HG03066 (cell line): ENCODE measurements around the gene C6orf136.
"Not testable (repeated sequence)": the region's sequence is repeated elsewhere in the genome, so short reads cannot be mapped to it uniquely, and the experiment has no call there.

Experiments used
- ATAC-seq: cut with Tn5 transposase; IDR thresholded peaks from one replicate; pipeline ENCODE4 v1.9.1; 2021; ENCODE audit warnings: low read depth; ENCODE audit not compliant: unreplicated experiment

C6orf136 gene

DNA sequence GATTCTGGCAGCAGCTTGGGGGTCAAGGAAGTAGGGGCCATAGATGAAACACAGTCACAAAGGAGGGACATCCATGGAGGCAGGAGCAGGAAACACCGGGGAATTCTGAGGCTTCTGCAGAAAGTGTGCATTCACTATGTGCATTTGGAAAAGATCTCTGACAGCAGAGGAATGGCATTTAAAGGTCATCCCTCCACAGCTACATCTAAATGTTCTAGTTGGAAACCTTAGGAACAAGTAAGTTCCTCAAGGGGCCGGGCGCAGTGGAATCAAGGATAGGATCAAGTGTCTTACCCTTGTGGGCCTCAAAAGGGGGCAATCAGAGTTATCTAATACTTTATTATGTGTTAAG is 8.8 kb downstream of the C6orf136 start:
- ATAC-seq: no peak

DNA sequence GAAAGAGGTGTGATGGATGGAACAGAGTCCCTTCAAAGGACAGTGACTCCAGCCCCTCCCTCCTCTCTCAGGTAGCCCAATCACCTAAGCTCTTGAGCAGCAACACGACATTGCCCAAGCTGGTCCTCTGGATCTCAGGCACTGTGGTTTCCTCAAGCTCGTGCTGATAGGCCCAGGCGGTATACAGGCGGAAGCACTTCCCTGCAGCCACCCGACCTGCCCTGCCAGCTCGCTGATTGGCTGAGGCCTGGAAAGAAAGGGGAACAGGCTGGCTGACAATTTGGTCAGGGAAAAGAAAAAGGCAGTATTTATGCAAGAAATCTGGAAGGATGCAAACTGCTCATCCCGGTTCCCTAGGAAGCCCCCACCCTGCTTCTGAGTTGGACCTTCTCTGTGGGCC is 9.6 kb downstream of the C6orf136 start:
- ATAC-seq: no peak

DNA sequence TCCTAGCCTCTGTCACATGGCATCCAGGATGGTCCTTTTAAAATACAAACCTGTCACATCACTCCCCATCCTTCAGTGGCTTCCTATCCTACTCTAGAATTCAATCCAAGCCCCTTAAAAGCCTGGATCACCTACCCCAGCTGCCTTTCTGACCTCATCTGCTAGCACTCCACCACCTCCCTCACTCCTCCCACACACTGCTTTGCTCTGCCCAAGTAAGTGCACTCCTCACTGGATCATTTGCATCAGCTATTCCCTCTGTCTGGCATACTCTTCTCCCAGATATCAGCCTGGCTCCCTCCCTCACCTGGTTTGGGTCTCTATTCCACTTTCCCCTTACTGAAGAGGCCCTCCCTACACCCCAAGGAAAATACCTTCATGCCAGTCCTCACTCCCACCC is 10.5 kb downstream of the C6orf136 start:
- ATAC-seq: no peak

DNA sequence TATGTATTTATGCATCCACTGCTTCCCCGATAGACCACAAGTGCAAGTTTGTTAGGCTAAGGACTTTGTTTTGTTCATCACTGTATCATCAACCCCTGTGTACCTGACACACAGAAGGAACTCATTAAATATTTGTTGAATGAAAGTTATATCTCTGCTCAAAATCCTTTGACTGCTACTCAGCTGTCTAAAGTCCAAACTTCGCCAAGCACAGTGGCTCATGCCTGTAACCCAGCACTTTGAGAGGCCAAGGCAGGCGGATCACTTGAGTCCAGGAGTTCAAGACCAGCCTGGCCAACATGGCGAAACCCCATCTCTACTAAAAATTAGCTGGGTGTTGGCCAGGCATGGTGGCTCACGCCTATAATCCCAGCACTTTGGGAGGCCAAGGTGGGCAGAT is 11.0 kb downstream of the C6orf136 start:
- not testable (repeated sequence) for ATAC-seq

DNA sequence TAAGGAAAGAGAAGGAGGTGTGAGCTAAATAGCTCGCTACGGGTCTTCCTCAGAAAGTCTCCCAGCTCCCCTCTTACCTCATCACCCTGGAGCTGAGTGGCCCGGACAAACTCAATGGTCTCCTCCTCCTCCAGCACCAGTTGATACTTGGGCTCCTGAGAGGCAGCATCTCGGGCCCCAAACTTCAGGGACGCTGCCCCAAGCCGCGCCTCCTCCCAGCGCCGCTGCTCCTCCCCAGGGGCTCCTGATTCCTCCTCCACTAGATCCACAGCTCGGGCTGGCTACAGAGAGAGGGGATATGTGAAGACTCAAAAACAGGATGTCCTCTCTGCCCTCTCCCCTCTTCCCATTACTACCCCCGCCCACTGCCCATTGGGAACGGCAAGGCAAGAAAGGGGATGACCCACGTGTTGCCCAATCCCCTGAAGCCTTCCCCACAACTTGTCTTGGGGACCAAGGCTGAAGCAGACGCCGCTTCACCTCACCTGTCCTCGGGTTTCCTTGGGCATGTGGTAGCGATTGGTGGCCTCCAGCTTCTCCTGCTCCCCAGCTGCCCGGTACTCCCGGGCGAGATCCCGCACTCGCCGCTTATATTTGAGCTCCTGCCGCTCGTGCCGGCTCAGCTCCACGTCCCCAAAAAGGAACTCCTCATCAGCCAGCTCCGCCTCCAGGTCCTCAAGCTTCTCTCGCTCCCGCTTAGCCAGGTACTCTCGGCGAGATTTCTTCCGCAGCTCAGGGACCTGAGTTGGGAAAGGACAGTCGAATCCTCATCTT is 18.2 kb downstream of the C6orf136 start:
- ATAC-seq: no peak

DNA sequence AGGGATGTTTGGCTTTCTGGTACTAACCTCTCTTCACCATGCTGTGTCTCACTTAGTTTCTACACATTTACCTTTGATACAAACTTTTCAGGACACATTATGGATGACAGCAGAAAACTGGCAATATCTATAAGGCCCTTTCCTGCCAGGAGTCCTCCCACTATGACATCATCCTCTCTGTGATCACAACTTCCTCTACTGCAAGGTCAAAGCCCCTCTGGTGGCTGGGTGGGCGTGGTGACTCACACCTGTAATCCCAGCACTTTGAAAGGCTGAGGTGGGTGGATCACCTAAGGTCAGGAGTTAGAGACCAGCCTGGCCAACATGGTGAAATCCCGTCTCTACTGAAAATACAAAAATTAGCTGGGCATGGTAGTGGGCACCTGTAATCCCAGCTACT is 19.4 kb downstream of the C6orf136 start:
- not testable (repeated sequence) for ATAC-seq

DNA sequence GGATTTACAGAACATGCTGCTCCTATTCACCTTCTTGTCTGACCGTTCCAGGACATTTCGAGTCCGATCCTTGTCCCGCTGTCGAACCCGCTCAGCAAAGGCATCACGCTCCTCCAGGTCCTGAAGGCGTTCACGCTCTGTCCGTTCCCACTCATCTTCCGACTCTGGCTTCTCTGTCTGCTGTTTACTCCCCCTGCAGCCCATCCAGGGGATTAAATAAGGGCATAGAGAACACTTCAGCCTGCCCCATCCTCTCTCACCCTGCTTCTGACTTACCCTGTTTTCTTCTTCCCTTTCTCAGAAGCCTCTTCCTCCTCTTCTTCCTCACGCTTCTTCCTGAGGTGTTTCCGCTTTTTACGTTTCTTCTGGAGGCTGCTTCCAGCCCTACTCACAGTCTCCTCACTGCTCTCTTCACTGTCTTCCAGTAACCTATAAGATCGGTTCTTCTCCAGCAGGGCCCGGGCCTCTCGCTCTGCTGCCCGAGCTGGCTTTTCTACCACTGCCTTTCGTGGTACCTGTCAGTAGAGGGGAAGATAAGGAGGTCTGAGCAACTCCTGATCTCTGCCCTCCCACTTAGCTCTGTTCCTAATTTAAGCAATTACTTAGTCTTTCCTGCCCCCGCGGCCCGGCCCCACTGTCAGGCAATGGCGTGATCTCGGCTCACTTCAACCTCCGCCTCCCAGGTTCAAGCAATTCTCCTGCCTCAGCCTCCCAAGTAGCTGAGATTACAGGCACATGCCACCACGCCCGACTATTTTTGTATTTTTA is 24.0 kb downstream of the C6orf136 start:
- no peak for ATAC-seq

DNA sequence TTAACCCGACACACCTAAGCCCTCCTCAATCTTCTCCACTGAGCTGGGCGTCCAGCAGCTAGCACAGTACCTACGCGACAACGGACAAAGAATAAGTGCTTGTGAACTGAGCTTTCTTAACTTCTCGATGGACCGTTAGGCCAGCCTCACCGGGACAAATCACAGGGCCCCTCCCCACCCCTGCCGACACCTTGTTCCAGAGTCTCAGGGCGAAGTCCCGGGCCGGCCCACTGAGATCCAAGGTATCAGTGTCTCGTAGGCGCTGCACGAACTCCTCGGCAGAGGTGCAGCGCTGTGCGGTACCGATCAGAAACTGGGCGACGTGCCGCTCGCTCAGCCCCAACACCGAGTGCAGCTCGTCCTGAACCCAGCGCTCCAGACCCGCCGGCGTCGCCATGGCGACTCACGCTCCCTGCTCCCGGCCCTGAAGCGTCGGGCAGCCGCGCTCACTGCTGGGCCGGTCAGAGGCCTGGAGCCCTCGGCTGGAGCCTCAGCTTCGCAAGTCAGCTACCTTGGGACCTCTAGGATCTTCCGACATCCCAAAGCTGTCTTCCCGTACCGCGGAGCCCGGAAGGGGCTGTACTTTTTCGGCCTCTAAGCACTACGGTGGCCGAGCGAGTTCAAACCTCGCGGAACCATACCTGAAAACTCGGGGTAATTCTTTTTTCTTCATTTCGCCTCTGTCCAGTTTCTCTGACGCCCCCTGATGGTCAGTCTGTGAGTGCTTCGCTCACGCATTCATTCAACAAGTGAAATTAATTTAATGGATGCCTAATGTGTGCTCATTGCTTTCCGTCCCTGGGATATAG is 25.7 kb downstream of the C6orf136 start, which contains the start of gene DHX16:
Gene DHX16 (minus strand): TSS at position 562 of the 809 bp plus-strand sequence. CDS start 165 bp downstream, at position 397.
- ATAC-seq: peak; percentile 78

DNA sequence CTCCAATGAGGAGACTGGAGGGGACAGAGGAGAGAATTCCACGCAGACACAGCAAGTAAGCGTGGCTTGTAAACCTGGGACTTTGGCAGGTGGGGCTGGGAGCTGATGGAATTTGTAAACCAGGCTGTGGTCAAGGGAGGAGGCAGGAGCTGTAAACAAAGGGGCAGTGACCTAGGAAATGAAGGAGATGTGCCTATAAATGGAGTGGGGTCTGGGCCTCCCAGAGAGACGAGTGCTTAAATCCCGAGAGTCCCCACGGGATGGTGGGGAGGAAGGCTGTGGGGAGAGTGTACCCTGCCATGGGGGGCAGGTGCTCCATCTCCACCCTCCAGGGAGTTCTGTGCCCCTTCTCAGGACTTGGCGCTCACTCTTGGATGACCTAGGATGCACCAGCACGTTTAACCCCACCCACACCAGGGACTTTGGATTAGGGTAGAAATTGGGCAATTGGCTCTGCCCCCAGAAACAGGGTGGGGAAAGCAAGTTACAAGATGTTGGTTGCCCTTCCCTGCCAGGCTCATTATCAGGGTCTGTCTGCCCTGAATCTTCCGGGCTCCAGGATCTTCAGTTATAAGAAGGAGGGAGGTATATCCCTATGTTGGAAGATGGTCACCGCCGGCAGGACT is 29.8 kb downstream of the C6orf136 start:
- ATAC-seq: no peak

DNA sequence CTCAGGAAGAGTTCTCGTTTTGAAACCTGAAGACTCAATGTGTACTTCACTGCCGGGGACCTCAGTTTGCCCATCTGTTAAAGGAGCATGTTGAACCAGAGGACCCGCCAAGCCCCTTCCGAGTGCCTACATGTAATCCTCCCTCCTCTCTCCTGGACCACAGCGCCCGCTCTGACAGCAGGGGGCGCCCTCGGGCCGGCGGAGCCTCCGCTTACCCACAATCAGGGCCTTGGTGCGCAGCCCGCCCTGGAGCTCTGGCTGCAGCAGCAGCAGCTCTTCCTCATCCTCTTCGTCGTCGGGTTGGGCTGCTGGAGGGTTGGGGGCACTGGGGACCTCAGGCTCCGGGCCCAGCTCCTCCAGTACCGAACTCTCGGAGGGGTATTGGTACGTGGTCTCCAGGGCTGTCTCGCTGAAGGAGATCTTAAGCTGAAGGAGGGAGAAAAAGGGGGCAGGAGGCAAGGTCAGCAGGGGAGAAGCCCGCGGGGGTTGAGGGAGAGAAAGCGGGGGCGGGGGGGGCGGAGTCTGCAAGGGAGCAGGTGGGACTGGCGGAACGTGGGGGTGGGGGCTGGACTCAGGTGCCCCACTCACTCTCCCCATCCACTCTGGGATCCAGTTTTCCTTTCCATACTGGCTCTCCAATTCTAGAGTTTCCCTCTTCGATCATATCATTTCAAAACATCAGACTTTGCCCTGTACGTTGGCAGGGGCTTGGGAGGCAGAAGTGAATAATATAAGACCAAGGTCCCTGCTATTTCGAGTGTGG is 32.2 kb downstream of the C6orf136 start:
- no peak for ATAC-seq

DNA sequence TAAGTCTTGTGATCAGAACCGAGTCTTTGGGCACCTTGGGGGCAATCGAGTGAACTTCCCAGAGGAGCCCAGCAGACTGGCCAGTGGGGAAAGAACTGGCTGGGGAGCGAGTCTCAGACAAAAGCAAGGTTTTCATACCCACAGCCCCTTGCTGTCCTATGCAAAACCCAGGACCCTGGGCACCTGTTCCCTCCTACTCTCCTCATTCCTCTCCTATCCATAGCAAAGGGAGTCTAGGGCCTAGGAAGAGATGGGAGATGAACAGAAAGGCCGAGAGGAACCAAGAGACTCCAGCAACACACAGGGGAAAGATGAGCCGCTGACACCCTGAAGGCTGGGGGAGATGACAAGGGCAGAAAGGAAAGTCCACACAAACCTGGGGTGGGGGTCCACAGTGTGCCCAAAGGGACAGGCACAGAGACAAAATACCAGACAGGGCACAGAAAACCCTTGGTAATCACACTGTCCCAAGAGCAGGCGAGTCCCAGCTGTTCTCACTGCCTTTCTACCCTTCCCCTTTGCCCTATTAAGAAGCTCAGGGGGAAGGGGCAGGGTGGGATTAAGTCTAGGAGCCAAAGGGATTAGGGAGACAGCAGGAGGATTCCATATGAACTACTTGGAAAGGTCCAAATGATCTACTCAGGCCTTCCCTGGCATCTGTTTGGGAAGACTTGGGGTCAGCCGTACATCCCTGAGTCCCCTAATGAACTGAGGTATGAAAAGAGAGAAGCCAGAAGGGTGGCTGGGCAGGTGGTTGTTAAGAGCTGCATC is 33.0 kb downstream of the C6orf136 start:
- ATAC-seq: no peak

DNA sequence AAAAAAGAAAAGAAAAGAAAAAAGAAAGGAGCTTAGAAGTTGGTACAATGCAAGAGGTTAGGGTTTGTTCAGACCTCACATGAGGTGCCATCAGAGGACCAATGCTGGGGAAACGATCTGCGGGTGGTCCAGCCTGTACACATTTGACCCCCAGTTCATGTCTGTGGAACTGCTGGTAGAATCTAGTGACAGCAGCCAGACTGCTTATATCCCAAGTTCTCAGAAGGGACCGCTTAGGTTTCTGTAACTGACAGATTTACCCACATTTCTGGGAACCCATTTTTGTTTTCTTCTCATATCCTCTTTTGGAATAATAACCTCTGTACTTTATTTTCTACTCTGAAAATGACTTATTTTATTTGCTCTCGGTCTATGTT is 34.8 kb downstream of the C6orf136 start:
- ATAC-seq: no peak

DNA sequence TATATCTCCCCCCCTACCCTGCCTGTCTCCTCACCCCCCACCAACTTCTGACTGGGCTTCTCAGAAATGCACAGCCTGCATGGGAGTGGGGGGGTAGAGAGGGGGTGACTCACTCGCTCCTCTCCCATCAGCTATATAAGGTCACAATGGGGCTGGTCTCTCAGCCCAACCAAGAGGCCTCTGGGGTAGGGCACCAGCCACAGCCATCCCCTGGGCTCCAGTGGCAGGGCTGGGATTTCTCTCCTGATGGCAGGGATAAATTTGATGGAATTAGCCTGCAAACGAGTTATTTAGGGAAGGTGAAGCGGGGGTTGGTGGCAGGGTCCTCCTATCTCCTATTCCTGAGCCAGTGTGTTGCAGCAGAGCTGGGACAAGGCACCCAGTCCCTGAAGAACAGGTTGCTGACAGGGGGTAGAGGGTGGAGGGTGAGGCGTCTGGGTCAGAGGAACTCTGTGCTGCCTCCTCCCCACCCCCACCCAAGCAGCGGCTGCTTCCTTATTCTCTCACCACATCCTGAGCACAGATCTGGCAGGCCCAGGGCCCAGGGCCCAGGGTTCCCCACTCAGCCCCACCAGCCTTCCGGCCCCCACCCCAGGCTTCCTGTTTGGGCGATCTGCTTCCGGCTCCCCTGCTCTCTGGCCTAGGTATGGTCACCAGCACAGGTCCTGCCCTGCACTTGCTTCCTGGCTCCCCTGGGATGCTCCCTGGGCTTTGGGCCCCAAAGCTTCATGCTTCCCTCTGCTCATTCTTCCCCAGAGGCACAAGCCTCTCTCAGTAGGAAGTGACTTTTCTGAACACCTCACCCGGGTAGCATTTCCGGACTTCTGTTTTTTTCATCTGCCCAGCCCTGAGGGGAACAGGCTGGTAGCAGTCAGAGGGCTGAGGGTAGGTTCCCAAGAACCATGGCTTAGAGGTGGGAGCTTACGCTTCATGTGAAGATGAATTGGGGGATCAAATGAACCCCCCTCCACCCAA is 35.5 kb downstream of the C6orf136 start:
- ATAC-seq: peak; percentile 39

DNA sequence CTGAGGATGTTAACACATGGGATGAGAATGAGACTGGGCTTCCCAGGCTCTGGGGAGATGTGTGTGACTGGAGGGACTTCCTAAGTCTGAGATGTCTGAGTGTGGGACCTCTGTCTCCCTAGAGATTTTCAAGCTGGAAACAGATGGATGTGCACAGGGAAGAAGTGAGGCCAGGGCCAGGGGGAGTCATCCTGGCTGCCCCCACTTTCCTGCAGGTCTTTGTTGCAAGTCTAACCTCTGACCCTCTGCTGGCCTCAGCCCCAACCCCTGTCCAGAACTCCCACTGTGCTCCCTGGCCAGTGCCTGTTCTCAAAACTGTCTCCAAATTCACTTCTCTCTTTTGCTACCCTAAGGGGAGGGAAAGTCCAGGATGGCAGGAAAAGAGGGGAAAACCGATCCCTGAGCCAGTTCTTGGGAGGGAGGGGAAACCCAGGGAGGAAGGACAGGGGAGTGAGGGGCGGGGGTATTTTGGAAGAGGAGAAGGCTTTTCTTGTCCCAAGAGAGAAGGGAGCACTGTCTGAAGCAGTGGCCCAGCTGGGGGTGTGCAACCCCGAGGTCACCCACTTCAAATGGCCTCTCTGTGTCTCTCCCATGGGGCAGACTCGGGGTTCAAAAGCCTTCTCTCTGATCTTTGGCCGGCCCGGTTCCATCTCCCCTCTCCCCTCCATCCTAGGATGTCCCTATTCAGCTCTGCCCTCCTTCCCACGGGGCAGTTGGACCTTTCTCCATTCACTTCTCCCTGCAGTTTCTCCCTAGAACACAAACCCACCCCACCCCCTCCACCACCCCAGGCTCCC is 36.4 kb downstream of the C6orf136 start:
- no peak for ATAC-seq

DNA sequence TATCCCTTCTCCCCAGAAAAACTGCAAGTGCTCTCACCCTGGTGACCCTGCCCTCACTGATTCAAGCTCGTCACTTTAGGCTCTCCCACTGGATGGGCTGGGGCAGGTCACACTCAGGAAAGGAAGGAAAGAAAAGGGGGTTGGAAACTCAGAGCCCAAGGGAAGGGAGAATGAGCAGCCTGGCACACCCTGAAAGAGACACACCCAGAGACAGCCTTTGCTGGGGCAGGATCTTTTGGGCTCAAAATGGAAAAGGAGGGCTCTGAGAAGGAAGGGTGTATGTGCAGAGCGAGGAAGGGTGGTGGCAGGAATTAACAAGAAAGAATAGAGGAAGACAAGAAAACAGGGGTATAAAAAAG is 37.0 kb downstream of the C6orf136 start:
- no peak for ATAC-seq

DNA sequence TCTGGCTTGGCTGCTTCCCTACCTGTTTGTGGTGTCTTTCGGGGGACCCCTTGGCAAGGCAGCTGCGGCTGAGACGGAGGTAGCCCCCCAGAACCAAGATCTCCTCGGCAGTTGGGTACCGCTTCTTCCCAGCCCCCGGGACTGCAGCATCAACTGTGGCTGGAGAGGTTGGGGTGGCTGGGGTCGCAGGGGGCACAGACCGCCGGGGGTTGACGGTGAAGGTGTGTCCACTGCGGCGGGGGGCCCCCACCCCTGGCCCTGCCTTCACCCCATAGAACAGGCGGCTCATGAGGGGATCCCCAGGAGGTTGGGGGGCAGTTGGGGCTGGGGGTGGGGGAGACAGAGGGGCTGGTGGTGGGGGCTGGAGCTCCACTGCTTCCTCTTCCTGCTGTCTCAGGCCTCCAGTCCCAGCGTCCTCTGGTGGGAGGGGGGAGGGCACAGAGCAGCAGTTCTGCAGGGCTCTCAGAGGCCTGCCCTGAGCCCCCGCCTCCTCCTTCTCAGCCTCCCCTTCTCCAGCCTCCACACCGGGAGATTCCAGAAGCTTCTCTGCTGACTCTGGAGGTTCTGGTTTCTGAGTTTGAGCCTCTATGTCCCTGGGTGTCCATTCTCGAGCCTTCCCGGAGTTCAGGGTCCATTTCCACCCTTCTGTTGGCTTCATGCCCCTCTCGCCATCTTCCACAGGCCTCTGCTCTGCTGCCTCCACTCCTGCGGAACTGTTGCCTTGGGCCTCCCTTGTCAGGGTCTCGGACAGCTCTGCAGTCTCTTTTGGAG is 37.6 kb downstream of the C6orf136 start:
- ATAC-seq: no peak
